Measurements from ENCODE around the gene DIRAS2.
"Not testable (repeated sequence)": the region's sequence is repeated elsewhere in the genome, so short reads cannot be mapped to it uniquely, and the experiment has no call there.

Gene DIRAS2, protein sequence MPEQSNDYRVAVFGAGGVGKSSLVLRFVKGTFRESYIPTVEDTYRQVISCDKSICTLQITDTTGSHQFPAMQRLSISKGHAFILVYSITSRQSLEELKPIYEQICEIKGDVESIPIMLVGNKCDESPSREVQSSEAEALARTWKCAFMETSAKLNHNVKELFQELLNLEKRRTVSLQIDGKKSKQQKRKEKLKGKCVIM

DNA sequence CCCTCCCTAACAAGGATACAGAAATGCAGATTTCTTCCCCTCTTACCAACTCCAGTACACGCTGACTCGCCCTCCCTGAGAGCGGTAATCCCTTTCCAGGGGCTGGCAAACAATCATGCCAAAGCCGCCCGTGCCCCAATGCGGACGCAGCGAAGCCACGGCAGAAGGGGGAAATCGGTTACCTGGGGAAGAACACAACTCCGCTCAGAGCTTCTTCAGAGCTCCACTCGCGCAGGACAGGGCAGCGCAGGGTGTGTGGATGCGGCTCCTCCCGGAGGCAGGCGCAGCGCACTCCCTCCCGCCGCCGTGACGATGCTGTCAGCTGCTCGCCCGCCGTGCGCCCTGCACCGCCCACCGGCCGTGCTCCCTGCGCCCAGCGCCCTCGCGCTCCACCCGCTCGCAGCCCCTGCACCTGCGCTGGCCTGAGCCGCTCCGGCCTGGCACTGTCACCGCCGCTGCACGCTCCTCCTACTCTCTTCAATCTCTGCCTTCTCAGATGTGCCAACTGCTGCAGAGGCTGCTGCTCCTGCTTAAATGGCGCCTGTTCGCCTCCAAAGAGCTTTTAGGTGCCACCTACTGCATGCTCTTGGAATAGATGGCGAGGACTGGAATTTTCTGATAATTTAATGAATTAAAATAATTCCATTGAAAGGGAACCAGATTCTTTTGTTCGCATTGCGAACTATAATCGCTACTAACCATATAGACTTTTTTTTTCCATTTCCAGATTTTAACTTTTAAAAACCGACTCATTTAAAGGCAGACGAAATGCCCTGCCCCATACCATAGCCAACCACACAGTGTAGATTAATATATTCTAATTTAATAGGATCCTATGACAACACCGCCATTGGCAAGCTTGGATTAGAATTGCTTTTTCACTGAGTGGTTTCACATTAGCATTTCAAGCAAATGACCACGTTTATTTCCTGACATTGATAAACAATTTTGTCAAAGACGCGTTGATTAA lies at the start of gene DIRAS2:
Gene DIRAS2 (minus strand): TSS at position 255 of the 970 bp plus-strand sequence. CDS start 28,997 bp downstream, outside the sequence.
- no peak for DNase-seq (ENCODE audit: low read depth)

DNA sequence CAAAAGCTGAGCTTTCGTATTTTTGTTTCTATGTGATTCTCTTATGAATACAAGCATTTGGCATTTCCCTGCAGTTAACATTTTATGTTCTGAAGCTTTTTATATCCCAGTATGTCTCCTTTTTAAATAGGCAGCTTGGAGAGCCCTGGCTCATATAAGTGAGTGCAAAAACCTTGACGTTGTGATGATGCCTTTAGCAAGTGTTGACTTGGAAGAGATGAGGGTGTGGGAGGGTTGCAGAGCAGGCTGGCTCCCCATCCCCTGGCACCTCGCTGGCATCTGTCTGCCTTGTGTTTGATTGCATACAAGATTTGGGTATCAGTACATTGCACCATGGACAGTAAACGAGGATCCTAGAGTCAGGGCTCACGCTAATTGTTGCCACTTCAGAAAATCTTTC lies 42.1 kb upstream of the DIRAS2 start:
- no peak for DNase-seq (ENCODE audit: low read depth)

DNA sequence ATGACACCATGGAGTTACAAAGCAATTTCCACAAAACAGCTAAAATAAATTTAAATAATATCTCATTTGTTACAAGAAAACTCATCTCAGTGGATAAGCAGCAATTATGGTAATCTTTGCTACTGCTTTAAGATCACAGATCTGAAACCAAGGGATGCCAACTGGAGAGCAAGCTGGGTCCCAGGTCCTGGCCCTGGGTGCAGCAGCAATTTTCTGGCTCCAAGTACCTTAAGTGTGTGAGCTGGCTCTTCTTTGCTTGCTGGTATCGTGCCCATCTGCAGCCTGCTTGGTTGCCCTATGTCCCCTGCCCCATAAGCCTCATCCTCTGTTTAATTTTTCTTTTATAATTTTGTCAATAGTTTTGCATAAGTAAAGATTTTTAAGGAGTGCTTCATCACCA lies 41.5 kb upstream of the DIRAS2 start:
- no peak for DNase-seq (ENCODE audit: low read depth)

DNA sequence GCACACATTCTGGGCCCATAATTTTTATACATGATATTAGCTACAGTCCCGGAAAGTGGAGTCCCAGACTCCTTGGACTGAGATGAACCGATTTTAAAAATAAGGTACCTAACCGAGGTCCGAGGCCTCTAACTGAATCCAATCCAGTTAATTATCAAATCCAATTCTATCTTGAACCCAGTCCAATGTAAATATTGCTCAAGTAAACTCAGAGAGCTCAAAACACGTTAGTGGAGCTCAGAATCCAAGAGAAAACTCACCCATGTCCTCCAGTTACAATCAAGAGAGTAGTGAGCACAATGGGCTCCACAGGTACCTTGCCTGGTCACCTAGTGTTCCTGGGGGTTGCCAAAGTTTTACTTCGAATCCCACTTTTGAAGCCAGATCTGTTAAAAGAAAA lies 37.9 kb upstream of the DIRAS2 start:
- no peak for DNase-seq (ENCODE audit: low read depth)

DNA sequence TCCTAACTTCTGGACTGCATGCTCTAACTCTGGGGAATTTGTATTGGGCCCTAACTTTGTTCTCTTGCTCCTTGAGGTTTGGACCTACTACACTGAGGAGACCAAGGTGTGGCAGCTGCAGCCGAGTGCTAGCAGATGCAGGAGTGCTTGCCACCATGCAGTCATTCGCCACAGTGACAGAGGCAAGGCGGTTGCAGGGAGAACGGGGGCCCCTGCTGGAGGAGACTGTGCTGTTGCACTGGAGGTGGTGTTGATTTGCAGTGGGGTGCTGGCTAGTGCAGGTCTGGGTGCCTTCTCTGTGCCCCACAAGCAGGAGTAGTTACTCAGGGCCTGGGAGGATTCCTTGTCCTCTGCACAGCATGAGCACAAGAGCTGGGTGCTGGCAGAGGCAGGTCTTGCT lies 22.4 kb upstream of the DIRAS2 start:
- DNase-seq (ENCODE audit: low read depth) = no peak

DNA sequence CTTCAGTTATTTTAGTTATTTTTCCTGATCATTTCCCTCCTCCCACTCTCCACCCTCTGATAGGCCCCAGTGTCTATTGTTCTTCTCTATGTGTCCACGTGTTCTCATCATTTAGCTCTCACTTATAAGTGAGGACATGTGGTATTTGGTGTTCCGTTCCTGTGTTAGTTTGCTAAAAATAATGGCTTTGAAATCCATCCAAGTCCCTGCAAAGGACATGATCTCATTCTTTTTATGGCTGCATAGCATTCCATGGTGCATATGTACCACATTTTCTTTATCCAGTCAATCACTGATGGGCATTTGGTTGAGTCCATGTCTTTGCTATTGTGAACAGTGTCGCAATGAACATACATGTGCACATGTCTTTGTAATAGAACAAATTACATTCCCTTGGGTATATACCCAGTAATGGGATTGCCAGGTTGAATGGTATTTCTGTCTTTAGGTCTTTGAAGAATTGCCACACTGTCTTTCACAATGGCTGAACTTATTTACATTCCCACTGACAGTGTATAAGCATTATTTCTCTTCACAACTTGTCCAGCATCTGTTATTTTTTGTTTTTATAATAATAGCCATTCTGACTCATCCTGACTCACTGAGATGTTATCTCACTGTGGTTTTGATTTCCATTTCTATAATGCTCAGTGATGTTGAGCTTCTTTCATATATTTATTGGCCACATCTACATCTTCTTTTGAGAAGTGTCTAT lies 17.2 kb upstream of the DIRAS2 start:
- no peak for DNase-seq (ENCODE audit: low read depth)

DNA sequence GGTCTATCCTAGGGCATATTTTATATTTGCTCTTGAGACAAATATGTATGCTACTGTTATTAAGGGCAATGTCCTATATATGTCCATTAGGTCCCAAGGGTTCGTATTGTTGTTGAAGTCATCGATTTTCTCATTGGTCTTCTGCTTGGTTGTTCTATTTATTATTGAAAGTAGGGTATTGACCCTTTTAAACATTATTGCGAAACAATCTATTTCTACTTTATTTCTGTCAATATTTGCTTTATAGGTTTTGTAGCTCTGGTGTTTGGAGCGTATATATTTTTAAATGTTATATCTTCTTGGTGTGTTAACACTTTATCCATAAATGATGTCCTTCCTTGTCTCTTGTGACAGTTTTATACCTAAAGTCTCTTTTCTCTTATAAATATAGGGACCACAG lies 16.2 kb upstream of the DIRAS2 start:
- DNase-seq (ENCODE audit: low read depth) = no peak

DNA sequence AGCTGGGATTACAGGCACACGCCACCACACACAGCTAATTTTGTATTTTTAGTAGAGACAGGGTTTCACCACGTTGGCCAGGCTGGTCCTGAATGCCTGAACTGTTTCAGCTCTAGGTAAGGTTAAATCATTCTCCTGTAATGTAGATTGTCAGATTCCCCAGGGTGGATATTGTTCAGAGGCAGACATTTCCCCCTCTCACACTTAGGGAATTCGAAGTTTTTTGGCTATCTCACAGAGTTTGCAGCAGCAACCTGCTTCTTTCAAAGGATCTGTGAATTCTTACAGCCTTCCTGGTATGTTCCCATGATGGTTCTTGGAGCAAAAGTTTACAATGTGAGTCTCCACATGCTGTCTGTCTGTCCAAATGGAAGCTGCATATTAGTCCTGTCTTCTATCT lies 15.6 kb upstream of the DIRAS2 start:
- no peak for DNase-seq (ENCODE audit: low read depth)

DNA sequence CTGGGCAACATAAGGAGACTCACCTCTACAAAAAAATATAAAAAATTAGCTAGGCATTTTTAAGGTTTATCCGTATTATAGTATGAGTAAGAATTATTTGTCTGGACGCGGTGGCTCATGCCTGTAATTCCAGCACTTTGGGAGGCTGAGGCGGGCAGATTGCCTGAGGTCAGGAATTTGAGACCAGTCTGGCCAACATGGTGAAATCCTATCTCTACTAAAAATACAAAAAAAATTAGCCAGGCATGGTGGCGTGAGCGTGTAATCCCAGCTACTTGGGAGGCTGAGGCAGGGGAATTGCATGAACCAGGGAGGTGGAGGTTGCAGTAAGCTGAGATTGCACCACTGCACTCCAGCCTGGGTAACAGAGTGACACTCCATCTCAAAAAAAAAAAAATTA lies 14.3 kb upstream of the DIRAS2 start:
- not testable (repeated sequence) for DNase-seq (ENCODE audit: low read depth)

DNA sequence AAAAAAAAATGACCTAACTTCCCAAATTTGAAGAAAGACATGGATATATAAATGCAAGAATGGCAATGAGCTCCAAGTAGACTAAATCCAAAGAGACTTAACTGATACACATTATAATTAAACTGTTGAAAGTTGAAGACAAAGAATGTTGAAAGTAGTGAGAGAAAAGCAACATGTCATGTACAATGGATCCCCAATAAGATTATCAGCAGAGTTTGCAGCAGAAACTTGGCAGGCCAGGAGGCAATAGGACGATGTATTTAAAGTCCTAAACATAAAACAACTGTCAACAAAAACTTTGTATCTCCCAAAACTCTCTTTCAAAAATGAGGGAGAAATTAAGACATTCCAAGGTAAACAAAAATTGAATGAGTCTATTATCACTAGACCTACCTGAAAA lies 8.6 kb upstream of the DIRAS2 start:
- no peak for DNase-seq (ENCODE audit: low read depth)

DNA sequence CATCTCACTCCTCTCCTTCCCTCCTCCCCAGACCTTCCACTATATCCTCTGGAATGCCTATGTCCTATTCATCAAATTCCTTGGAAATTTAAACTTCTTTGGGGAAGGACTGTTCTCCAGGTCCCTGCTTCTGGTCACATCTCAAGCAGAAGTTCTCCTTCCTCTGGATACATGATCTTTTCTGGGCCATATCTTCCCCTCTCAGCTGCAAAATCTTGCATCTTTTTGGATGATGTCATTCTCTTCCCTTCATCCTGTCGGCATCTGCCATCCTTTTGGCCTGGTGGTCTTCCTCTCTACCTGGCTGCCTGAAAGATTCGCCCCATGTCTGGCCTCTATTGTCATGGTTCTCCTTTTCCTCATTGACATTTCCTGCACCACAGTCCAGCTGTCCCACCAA lies 5.2 kb upstream of the DIRAS2 start:
- DNase-seq (ENCODE audit: low read depth) = no peak

DNA sequence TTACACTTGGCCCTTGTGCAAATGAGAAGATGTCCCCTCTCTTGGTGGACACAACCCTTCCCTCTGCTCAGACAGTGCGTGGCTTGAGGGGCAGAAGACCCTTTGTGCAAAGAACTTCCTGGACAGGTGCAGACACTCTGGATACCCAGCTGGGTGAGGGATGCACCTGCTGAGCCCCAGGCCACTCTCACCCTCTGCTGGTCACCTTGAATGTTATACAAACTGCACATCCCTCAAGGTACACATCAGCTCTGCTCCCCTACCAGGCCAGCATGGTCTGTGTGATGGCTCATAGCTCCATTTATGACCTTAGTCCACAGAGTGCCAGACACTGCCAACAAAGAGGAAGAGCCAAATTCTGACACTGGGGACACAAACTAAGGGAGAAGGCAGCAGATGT lies 3.1 kb upstream of the DIRAS2 start:
- DNase-seq (ENCODE audit: low read depth) = no peak

DNA sequence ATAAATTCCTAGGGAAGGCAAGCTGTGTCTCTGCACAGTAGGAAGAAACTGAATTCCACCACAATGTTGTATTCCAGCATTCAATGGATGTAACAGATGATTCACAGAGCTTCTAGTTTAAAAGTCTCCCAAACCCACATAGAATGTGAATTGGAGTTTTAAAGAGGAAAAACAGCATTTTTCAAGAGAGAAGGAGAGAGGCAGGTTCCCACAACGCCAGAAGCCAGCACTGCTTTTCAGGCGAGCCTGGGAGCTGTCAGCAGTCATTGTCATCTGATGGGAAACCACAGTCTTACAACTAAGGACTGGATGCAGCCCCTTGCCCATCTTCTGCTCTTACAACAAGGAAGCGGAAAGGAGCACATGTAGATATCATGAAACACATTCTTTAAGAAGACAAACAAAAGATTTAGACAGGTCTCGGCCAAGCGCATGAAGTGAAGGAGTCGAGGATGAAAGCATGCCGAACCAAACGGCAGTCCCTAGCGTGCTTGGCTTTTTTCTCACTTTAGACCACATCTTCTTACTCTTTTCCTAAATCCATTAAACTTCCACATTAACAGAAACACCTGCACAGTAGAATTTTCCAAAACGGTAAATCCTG lies 638 bp downstream of the DIRAS2 start:
- DNase-seq (ENCODE audit: low read depth) = no peak

DNA sequence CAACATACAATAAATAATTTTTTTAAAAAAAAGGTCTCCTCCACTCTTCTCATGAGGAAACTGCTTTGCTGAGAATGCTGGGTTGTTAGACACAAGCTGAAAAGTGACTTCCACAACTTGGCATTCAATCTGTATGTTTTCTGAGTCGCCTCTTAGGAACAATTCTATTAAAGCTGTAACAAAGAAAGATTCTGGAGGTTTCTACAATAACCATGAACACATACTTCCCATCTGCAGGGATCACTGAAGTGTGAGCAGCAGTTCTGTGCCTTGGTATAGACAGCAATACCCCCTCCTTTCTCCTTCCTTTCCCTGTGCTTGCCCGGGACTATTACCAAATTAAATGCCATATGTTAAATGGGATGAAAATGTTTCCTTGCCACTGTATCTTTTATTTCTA lies 1.5 kb downstream of the DIRAS2 start:
- DNase-seq (ENCODE audit: low read depth) = no peak

DNA sequence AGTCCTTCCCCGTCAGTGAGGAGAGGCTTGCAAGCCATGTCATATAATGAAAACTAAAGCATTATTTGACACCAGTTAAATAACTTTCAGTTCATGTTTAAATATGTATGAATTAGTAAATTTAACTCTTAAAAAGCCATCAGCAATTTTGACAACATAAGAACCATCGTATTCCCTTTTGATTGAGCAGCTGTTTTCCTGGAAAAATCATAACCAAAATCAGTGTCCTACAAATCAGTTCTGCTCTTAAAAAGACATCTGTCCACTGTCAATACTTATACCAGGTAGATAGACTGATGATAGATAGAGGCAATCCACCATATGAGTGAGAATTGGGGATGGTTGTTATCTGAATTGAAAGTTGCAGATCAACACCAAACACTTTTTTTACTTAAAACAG lies 2.3 kb downstream of the DIRAS2 start:
- DNase-seq (ENCODE audit: low read depth) = no peak

DNA sequence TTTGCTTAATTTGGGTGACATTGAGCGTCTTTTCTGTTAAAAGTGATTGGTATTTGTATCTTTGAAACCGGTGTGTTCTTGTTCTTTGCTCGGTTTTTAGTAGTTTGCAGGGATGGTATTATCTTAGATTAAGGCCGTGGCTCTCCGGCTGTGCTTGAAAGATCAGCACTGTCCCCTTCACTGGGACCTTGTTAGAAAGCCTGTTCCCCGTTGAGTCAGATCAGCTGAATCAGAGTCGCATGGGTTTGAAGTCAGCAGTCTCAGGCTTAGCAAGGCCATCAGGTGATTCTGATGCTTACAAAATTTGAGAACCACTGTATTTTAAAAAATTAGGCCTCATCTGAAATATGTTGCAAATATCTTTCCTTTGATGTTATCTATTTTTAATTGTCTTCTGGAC lies 5.0 kb downstream of the DIRAS2 start:
- DNase-seq (ENCODE audit: low read depth) = no peak

DNA sequence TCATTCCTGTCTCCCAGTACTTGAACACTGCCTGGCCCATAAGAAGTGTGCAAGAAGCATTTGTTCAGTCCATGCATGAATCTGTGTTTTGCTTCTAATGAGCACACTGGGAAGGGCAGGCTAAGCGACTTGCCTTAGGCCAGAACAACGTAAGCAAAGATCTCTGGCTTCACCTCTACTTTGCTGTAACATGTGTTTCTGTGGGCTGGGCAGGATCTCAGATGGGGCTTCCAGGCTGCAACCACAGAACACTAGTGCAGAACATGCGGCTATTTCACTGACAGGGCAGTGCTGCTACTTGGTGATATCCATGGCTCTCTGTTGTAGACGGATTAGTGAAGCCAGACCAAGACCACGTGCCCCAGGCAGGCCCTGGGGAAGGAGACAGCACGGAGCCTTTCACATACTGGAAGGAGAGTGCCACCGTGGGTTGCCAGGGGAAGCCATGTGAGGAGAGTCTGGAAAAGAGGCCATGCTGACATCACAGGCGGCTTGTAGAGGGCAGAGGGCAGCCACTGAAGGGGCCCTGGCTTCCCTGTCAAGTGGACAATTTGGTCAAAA lies 9.9 kb downstream of the DIRAS2 start:
- no peak for DNase-seq (ENCODE audit: low read depth)

DNA sequence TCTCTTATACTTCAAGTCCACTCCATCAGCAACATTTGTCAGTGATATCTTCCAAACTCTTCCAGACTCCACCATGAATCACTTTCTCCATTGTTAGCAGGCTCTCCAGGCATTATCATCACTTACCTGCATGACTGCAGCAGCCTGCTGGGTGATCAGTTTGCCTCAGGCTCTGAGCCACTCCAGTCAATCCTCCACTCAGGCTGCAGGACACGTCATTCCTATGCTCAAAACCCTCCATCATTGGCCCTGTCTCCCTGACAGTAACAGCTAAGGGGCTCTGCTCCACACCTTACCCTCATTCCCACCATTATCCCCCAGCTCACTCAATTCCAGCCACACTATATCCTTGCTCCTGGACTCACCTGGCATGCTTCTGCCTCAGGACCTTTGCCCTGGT lies 10.7 kb downstream of the DIRAS2 start:
- no peak for DNase-seq (ENCODE audit: low read depth)

DNA sequence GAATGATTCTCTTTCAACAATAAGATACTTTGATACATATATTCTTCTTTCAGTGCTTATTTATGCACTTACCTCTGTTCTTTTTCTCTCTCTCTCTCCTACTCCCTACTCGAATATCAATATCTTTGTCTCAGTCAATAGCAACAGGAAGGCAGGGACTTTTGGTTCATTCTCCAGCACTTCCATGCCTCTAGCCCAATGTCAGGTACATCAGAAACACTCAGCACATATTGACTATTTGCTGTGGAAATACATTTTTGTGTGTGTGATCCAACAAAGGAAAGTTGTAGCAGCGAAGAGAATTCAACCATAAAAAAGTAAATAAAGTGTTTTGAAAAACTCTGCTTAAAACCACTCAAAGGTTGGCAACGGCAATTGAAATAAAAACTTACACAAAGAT lies 12.6 kb downstream of the DIRAS2 start:
- DNase-seq (ENCODE audit: low read depth) = no peak

DNA sequence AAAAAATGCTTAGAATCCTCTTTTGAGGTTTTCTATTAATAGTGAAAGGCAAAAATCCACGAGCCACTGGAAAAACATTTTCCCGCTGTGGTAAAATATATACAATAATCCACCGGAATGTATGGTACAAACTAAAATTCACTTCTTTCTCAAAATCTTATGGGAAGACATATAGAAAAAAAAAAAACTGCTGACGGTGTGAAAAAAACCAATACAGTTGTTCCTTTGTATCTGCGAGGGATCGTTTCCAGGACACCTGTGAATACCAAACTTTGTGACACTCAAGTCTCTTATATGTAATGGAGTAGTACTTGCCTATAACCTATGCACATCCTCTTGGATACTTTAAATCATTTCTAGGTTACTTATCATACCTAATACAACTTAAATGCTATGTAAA lies 13.3 kb downstream of the DIRAS2 start:
- no peak for DNase-seq (ENCODE audit: low read depth)

DNA sequence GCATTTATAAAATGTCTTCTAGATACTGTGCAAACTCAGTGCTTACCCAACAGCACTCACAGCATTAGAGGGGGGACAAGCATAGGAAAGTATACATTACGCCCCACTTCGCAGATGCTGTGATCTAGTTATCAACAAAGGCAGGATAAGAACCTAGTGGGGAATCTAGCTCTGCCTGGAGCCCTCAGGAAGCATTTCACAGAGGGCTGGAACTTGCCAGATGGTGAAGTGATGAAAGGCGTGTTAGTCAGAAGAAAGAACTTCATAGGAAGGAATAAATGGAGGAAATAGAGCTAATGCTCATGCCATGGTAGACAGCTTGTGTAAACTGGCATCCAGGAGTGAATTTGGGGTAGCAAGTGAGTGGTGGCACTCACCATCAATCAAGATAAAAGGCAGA lies 25.8 kb downstream of the DIRAS2 start:
- no peak for DNase-seq (ENCODE audit: low read depth)

DNA sequence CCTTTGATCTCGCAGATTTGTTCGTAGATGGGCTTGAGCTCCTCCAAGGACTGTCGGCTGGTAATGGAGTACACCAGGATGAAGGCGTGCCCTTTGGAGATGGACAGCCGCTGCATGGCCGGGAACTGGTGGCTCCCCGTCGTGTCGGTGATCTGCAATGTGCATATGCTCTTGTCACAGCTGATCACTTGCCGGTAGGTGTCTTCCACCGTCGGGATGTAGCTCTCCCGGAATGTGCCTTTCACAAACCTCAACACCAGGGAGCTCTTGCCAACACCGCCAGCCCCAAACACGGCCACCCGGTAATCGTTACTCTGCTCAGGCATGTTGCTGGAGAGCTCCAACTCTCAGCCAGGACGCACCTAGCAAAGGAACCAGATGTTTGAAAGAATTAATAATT lies 29.1 kb downstream of the DIRAS2 start:
- DNase-seq (ENCODE audit: low read depth) = no peak
